GM23338 (cell line): ENCODE measurements around the gene TRIM56. TPM values are rescaled to one million over a fixed set of nuclear protein-coding genes. Genes with fewer than 3 reads are reported as not detected.

Source experiments
- ATAC-seq: fragments of 200-7000 bp; cut with Tn5 transposase; 3 replicates; pipeline ENCODE4 v1.9.1; 2020
- DNase-seq: peaks from one replicate; pipeline ENCODE4 v3.0.0-alpha.2; 2015; ENCODE audit warnings: low spot score
- H2AFZ ChIP-seq: fragments of 200-600 bp; sonication (generic); 2 replicates; pipeline ENCODE4 v1.8.0; 2016; ENCODE audit warnings: antibody characterized with exemption, mild to moderate bottlenecking, moderate library complexity
- H3F3A ChIP-seq: fragments of 200-600 bp; sonication (generic); replicated peaks from 2 replicates; pipeline ENCODE4 v1.8.0; 2017; ENCODE audit warnings: antibody characterized with exemption, mixed run types, low read depth
- H3K27ac ChIP-seq: fragments of 200-600 bp; sonication (generic); 2 replicates; pipeline ENCODE4 v1.6.1; 2016; ENCODE audit warnings: low read depth
- H3K27me3 ChIP-seq: fragments of 200-600 bp; sonication (generic); 2 replicates; pipeline ENCODE4 v1.8.0; 2016; ENCODE audit warnings: mild to moderate bottlenecking, mixed run types, moderate library complexity; ENCODE audit not compliant: insufficient read depth
- H3K36me3 ChIP-seq: fragments of 200-600 bp; sonication (generic); 2 replicates; pipeline ENCODE4 v1.8.0; 2016; ENCODE audit warnings: mild to moderate bottlenecking; ENCODE audit not compliant: insufficient read depth
- H3K4me1 ChIP-seq: fragments of 200-600 bp; sonication (generic); 2 replicates; pipeline ENCODE4 v1.8.0; 2016; ENCODE audit warnings: mild to moderate bottlenecking, moderate library complexity; ENCODE audit not compliant: insufficient read depth
- H3K4me2 ChIP-seq: fragments of 200-600 bp; sonication (generic); 2 replicates; pipeline ENCODE4 v1.7.1; 2017; ENCODE audit warnings: mixed run types
- H3K4me3 ChIP-seq: fragments of 200-600 bp; sonication (generic); 2 replicates; pipeline ENCODE4 v1.6.1; 2016; ENCODE audit warnings: mixed run types
- H3K79me2 ChIP-seq: fragments of 200-600 bp; sonication (generic); replicated peaks from 2 replicates; pipeline ENCODE4 v1.8.0; 2017; ENCODE audit warnings: mild to moderate bottlenecking; ENCODE audit not compliant: insufficient read depth
- H3K9me2 ChIP-seq: fragments of 200-600 bp; sonication (generic); 2 replicates; pipeline ENCODE4 v1.8.0; 2017; ENCODE audit not compliant: insufficient read depth
- H4K20me1 ChIP-seq: fragments of 200-600 bp; sonication (generic); replicated peaks from 2 replicates; pipeline ENCODE4 v1.8.0; 2017; ENCODE audit warnings: mild to moderate bottlenecking; ENCODE audit not compliant: insufficient read depth
- H3K27ac Mint-ChIP-seq: 2 replicates; pipeline ENCODE4 v1.8.0; 2020; ENCODE audit warnings: inconsistent platforms, mild to moderate bottlenecking, moderate library complexity, mixed read lengths
- H3K27me3 Mint-ChIP-seq: 3 replicates; pipeline ENCODE4 v1.8.0; 2022; ENCODE audit warnings: low read depth, mild to moderate bottlenecking, moderate library complexity, mixed read lengths, inconsistent platforms; ENCODE audit not compliant: insufficient read depth, poor library complexity
- H3K36me3 Mint-ChIP-seq: 3 replicates; pipeline ENCODE4 v1.8.0; 2021; ENCODE audit warnings: low read depth, mild to moderate bottlenecking, inconsistent platforms, moderate library complexity, mixed read lengths
- H3K4me1 Mint-ChIP-seq: 3 replicates; pipeline ENCODE4 v1.8.0; 2020; ENCODE audit warnings: mild to moderate bottlenecking, inconsistent platforms, mixed read lengths
- H3K4me3 Mint-ChIP-seq: 3 replicates; pipeline ENCODE4 v1.8.0; 2021; ENCODE audit warnings: moderate library complexity, mild to moderate bottlenecking, inconsistent platforms, mixed read lengths
- H3K9me3 Mint-ChIP-seq: 3 replicates; pipeline ENCODE4 v1.8.0; 2020; ENCODE audit warnings: moderate library complexity, mild to moderate bottlenecking, inconsistent platforms, mixed read lengths
- CREB1 ChIP-seq: fragments of 250-450 bp; sonication (Bioruptor Pico); IDR thresholded peaks from 2 replicates; pipeline ENCODE4 v1.5.0; 2020; ENCODE audit warnings: low read depth, mild to moderate bottlenecking, moderate library complexity
- EZH2 ChIP-seq: fragments of 200-600 bp; sonication (generic); IDR thresholded peaks from one replicate; pipeline ENCODE4 v1.8.0; 2017; ENCODE audit warnings: antibody characterized with exemption, mild to moderate bottlenecking, low read depth; ENCODE audit not compliant: unreplicated experiment
- EZH2phosphoT487 ChIP-seq: fragments of 200-600 bp; sonication (generic); IDR thresholded peaks from one replicate; pipeline ENCODE4 v1.8.1; 2018; ENCODE audit warnings: antibody characterized with exemption; ENCODE audit not compliant: unreplicated experiment
- JUNB ChIP-seq: IDR thresholded peaks from one replicate; pipeline ENCODE4 v1.6.1; 2016; ENCODE audit warnings: antibody characterized with exemption; ENCODE audit not compliant: unreplicated experiment
- NANOG ChIP-seq: IDR thresholded peaks from 2 replicates; pipeline ENCODE4 v1.6.1; 2016; ENCODE audit warnings: antibody characterized with exemption, borderline replicate concordance
- POLR2AphosphoS5 ChIP-seq: IDR thresholded peaks from 2 replicates; pipeline ENCODE4 v1.6.1; 2016; ENCODE audit warnings: antibody characterized with exemption, low read depth
- ZNF331 ChIP-seq: fragments of 250-450 bp; sonication (Bioruptor Pico); IDR thresholded peaks from 2 replicates; pipeline ENCODE4 v1.5.0; 2020; ENCODE audit warnings: low read depth, mild to moderate bottlenecking, moderate library complexity
- polyA plus RNA-seq: library from polyadenylated mRNA; unstranded; fragments of >200 nt; fragmentation: Nextera tagmentation; extraction: Ambion mirVana; gene quantifications from 2 replicates; pipeline ENCODE4 v1.2.1, GENCODE V29; 2016
- total RNA-seq: library from RNA; depleted of rRNA; stranded (reverse); fragments of >200 nt; shearing (Covaris generic); gene quantifications from 2 replicates; pipeline ENCODE4 v1.2.3, GENCODE V29; 2014
- TF ChIP-seq, protein P1 (sequence below): IDR thresholded peaks from 2 replicates; pipeline ENCODE4 v1.6.1; 2016; ENCODE audit warnings: antibody characterized with exemption
- TF ChIP-seq, protein P2 (sequence below): fragments of 250-450 bp; sonication (Bioruptor Pico); IDR thresholded peaks from 2 replicates; pipeline ENCODE4 v1.5.0; 2020; ENCODE audit warnings: mild to moderate bottlenecking, moderate library complexity
- TF ChIP-seq, protein P3 (sequence below), 2 experiments: fragments of 200-600 bp in 1 of 2; sonication (generic) in 1 of 2; conservative IDR thresholded peaks; 2 replicates each; pipeline versions ENCODE4 v1.5.1 to v1.6.1; 2016 to 2017; ENCODE audit warnings: antibody characterized with exemption in 2 of 2, low read depth in 2 of 2, mild to moderate bottlenecking in 2 of 2, moderate library complexity in 1 of 2

The TRIM56 gene
- total and polyA plus RNA-seq, 2 experiments from 2014 or later, result 10.0 to 15.7 TPM

DNA sequence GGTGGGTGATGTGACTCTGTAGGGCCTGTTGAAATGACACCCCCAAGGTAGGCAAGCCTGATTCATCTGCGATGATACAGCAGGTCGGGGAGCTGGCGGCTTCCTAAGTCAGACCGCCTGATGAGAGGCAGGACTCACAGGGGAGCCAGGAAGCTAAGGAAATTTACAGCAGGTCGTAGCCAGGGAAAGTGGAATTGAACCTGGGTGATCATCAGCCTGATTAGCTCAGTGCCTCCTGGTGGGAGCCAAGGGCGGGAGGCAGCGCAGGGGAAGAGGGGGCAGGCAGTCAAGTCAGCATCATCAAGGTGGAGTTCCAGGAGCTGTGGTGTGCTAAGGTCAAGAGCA lies 18.5 kb upstream of the TRIM56 start (continued):
- TF ChIP-seq, protein P1, sequence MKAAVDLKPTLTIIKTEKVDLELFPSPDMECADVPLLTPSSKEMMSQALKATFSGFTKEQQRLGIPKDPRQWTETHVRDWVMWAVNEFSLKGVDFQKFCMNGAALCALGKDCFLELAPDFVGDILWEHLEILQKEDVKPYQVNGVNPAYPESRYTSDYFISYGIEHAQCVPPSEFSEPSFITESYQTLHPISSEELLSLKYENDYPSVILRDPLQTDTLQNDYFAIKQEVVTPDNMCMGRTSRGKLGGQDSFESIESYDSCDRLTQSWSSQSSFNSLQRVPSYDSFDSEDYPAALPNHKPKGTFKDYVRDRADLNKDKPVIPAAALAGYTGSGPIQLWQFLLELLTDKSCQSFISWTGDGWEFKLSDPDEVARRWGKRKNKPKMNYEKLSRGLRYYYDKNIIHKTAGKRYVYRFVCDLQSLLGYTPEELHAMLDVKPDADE, result no peak
- TF ChIP-seq, protein P2, sequence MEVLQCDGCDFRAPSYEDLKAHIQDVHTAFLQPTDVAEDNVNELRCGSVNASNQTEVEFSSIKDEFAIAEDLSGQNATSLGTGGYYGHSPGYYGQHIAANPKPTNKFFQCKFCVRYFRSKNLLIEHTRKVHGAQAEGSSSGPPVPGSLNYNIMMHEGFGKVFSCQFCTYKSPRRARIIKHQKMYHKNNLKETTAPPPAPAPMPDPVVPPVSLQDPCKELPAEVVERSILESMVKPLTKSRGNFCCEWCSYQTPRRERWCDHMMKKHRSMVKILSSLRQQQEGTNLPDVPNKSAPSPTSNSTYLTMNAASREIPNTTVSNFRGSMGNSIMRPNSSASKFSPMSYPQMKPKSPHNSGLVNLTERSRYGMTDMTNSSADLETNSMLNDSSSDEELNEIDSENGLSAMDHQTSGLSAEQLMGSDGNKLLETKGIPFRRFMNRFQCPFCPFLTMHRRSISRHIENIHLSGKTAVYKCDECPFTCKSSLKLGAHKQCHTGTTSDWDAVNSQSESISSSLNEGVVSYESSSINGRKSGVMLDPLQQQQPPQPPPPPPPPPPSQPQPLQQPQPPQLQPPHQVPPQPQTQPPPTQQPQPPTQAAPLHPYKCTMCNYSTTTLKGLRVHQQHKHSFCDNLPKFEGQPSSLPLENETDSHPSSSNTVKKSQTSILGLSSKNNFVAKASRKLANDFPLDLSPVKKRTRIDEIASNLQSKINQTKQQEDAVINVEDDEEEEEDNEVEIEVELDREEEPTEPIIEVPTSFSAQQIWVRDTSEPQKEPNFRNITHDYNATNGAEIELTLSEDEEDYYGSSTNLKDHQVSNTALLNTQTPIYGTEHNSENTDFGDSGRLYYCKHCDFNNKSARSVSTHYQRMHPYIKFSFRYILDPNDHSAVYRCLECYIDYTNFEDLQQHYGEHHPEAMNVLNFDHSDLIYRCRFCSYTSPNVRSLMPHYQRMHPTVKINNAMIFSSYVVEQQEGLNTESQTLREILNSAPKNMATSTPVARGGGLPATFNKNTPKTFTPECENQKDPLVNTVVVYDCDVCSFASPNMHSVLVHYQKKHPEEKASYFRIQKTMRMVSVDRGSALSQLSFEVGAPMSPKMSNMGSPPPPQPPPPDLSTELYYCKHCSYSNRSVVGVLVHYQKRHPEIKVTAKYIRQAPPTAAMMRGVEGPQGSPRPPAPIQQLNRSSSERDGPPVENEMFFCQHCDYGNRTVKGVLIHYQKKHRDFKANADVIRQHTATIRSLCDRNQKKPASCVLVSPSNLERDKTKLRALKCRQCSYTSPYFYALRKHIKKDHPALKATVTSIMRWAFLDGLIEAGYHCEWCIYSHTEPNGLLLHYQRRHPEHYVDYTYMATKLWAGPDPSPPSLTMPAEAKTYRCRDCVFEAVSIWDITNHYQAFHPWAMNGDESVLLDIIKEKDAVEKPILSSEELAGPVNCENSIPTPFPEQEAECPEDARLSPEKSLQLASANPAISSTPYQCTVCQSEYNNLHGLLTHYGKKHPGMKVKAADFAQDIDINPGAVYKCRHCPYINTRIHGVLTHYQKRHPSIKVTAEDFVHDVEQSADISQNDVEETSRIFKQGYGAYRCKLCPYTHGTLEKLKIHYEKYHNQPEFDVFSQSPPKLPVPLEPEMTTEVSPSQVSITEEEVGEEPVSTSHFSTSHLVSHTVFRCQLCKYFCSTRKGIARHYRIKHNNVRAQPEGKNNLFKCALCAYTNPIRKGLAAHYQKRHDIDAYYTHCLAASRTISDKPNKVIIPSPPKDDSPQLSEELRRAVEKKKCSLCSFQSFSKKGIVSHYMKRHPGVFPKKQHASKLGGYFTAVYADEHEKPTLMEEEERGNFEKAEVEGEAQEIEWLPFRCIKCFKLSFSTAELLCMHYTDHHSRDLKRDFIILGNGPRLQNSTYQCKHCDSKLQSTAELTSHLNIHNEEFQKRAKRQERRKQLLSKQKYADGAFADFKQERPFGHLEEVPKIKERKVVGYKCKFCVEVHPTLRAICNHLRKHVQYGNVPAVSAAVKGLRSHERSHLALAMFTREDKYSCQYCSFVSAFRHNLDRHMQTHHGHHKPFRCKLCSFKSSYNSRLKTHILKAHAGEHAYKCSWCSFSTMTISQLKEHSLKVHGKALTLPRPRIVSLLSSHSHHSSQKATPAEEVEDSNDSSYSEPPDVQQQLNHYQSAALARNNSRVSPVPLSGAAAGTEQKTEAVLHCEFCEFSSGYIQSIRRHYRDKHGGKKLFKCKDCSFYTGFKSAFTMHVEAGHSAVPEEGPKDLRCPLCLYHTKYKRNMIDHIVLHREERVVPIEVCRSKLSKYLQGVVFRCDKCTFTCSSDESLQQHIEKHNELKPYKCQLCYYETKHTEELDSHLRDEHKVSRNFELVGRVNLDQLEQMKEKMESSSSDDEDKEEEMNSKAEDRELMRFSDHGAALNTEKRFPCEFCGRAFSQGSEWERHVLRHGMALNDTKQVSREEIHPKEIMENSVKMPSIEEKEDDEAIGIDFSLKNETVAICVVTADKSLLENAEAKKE (CRISPR knock-in tag), result no peak
- TF ChIP-seq ZNF331 (no peak), EZH2 (no peak), NANOG (no peak)
- TF ChIP-seq, protein P3, sequence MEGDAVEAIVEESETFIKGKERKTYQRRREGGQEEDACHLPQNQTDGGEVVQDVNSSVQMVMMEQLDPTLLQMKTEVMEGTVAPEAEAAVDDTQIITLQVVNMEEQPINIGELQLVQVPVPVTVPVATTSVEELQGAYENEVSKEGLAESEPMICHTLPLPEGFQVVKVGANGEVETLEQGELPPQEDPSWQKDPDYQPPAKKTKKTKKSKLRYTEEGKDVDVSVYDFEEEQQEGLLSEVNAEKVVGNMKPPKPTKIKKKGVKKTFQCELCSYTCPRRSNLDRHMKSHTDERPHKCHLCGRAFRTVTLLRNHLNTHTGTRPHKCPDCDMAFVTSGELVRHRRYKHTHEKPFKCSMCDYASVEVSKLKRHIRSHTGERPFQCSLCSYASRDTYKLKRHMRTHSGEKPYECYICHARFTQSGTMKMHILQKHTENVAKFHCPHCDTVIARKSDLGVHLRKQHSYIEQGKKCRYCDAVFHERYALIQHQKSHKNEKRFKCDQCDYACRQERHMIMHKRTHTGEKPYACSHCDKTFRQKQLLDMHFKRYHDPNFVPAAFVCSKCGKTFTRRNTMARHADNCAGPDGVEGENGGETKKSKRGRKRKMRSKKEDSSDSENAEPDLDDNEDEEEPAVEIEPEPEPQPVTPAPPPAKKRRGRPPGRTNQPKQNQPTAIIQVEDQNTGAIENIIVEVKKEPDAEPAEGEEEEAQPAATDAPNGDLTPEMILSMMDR (conservative IDR thresholded peaks at IDR 0.05; ENCODE audit: low read depth in 2 of 2), result no peak

DNA sequence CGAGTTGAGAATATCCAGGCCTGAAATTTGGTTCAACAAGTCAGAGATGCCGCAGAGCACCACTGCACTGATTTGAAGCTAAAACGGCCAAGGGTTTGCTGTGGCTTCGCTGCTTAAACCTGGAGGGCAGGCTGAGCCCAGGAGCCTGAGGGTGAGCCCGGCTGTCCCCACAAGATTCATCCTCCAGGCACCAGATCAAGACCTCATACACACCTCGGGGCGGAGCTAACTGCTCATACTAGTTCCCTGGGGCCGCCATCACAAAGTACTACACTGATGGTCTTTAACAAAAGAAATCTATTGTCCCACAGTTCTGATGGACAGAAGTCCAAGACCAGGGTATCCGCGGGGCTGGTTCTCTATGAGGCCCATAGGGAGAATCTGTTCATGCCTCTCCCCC lies 16.9 kb upstream of the TRIM56 start:
- Histone ChIP-seq H3K4me1 (peaks cover 5% of the 10 kb centered on the region; the same call in 1 of the 2 replicates), H3K79me2 (no peaks in the 10 kb centered on the region), H3K27ac (no peak overlapping the region), H3F3A (no peaks in the 10 kb centered on the region), H2AFZ (no peak overlapping the region), H3K4me2 (no peak overlapping the region), H3K27me3 (no peaks in the 10 kb centered on the region), H3K36me3 (no peaks in the 10 kb centered on the region), H3K9me2 (no peaks in the 10 kb centered on the region), H4K20me1 (no peaks in the 10 kb centered on the region), H3K4me3 (no peak overlapping the region)
- ATAC-seq, result no peak
- no peak overlapping the region for H3K27ac Mint-ChIP-seq
- peaks cover 10% of the 10 kb centered on the region for H3K27me3 Mint-ChIP-seq
- no peak for DNase-seq
- H3K36me3 Mint-ChIP-seq, result no peaks in the 10 kb centered on the region
- H3K9me3 Mint-ChIP-seq, result no peaks in the 10 kb centered on the region
- no peak overlapping the region for H3K4me3 Mint-ChIP-seq
- peaks cover 10% of the 10 kb centered on the region for H3K4me1 Mint-ChIP-seq
- no peak for TF ChIP-seq EZH2phosphoT487
- no peak for TF ChIP-seq ZNF331
- TF ChIP-seq, protein P3 (conservative IDR thresholded peaks at IDR 0.05; ENCODE audit: low read depth in 2 of 2), result no peak
- TF ChIP-seq JUNB, result no peak
- no peak for TF ChIP-seq NANOG
- TF ChIP-seq CREB1, result no peak
- TF ChIP-seq POLR2AphosphoS5, result no peak
